ENCODE results near the gene RBM34.
"Not testable (repeated sequence)": the region's sequence is repeated elsewhere in the genome, so short reads cannot be mapped to it uniquely, and the experiment has no call there.

The RBM34 gene

GRCh38 chr1:235090406-235091069 lies 70.5 kb downstream of the RBM34 start:
- DNase-seq, result no peak

GRCh38 chr1:235088907-235089306 lies 72.1 kb downstream of the RBM34 start:
- no peak for DNase-seq

DNA sequence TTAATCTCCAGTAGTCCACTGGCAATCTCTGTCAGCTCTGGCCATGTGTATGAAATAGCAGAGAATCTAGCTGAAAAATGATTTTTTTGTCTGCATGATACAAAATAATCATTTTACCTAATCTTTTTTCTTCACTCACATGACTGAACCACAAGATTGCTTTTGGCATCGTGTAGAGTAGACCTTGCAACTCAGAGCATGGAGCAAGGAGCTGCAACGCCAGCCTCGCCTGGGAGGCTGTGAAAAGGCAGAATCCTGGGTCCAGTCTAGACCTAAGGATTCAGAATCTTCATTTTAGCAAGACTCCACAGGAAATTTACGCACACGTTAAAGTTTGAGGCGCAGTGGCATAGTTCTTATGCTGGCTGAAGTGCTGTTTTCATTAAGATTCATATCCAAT lies 72.6 kb downstream of the RBM34 start:
- DNase-seq, result no peak

- DNase-seq, result no peak
Measured at GRCh38 chr1:235087906-235088305, 73.1 kb downstream of the RBM34 start.

- not testable (repeated sequence) for DNase-seq
Measured at GRCh38 chr1:235085411-235086117, 75.5 kb downstream of the RBM34 start.
